AG04449 (cell line): ENCODE data around the gene FAM236D.
"Not testable (repeated sequence)": the region's sequence is repeated elsewhere in the genome, so short reads cannot be mapped to it uniquely, and the experiment has no call there.

ENCODE experiments used
- CTCF ChIA-PET: fragments of 350-600 bp; formaldehyde crosslinking; extraction: SDS; loops from one replicate; lab custom pipeline; 2021; ENCODE audit warnings: antibody characterized with exemption; lab: Yijun Ruan, JAX
- POLR2A ChIA-PET: fragments of 400-600, 350-600 bp; formaldehyde crosslinking; extraction: SDS; loops from one replicate; lab custom pipeline; 2020; ENCODE audit warnings: antibody characterized with exemption, inconsistent platforms; lab: Yijun Ruan, JAX
- DNase-seq: peaks from one replicate; pipeline ENCODE4 v3.0.0-alpha.2; 2010; ENCODE audit warnings: low read depth, low spot score
- H3K4me3 ChIP-seq: 2 replicates; pipeline ENCODE4 v1.5.1; 2011; ENCODE audit warnings: low read depth, mild to moderate bottlenecking, control low read depth, low read length

Gene FAM236D

DNA sequence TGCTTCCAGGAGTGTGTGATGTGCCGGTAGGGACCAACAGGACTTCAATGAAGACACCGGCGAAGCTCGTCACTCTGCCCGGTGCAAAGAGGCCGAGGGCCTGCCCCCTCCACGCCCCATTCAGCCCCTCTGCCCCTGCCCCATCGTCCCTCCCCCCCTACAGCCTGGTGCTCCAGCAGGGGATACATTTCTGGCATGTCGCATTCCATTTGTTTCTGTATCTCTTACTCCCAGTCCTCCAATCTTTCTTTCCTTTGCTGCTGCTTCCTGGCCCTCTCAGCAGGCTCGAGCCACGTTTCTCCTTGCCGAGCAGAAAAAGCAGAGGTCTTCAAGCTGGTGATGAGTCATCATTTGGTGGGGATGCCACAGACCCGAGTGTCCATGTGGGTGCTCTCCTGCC lies at the start of gene FAM236D:
Gene FAM236D (minus strand): TSS at position 101 of the 400 bp plus-strand sequence. CDS start 100 bp downstream, at position 1.
- CTCF ChIA-PET, H3K4me3 ChIP-seq, DNase-seq, POLR2A ChIA-PET: not testable (repeated sequence)

DNA sequence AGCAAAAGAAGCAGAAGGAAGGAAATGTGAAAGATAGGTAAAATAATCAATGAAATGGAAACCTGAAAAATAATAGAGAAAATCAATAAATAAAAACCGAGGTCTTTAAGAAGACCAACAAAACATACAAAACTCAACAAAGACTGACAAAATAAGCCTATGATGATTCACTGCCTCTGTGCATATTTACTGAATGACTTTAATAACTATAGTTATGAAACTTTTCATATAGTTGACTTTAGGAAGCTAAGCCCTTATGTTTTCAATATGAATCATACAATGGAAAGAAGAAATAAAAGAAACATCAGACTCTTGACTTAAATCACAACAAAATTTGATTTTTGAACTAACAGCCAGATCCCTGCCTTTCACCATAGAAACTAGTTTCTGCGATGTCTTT lies 29.5 kb upstream of the FAM236D start:
- CTCF ChIA-PET, H3K4me3 ChIP-seq, DNase-seq, POLR2A ChIA-PET: not testable (repeated sequence)

- POLR2A ChIA-PET, DNase-seq, CTCF ChIA-PET, H3K4me3 ChIP-seq: not testable (repeated sequence)
Observed at GRCh38 chrX:72830701-72831100, 22.7 kb upstream of the FAM236D start.

DNA sequence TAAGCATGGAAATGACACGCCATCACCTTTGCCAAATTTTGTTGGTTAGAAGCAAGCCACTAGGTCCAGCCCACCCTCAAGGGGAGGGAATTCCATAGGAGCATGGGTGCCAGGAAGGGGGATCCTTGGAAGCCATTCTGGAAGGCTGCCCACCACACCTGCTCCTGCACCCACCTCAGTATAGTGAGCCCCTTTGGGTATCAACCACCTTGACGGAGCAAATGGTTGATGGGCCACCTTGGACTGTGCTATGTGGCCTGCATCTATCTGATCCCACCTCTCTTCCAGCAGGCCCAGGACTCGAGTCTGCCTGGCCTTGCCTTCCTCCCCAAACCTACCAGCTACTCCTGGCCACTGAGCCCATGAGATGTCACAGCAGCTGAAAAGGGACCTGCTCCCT lies 17.6 kb downstream of the FAM236D start:
- DNase-seq, H3K4me3 ChIP-seq, CTCF ChIA-PET, POLR2A ChIA-PET: not testable (repeated sequence)

- DNase-seq, H3K4me3 ChIP-seq, POLR2A ChIA-PET, CTCF ChIA-PET: not testable (repeated sequence)
Observed at GRCh38 chrX:72788142-72788541, 19.9 kb downstream of the FAM236D start.

GRCh38 chrX:72783964-72784363 lies 24.0 kb downstream of the FAM236D start:
- H3K4me3 ChIP-seq, POLR2A ChIA-PET, DNase-seq, CTCF ChIA-PET: not testable (repeated sequence)

GRCh38 chrX:72783365-72783936 lies 24.6 kb downstream of the FAM236D start:
- H3K4me3 ChIP-seq, DNase-seq, CTCF ChIA-PET, POLR2A ChIA-PET: not testable (repeated sequence)

- H3K4me3 ChIP-seq, POLR2A ChIA-PET, DNase-seq, CTCF ChIA-PET: not testable (repeated sequence)
Observed at GRCh38 chrX:72782560-72782959, 25.4 kb downstream of the FAM236D start, which contains the start of gene FAM236B. Gene FAM236B (minus strand): TSS chrX:72782660. CDS start chrX:72782560, 100 bp downstream.

GRCh38 chrX:72778146-72778545 lies 29.9 kb downstream of the FAM236D start:
- DNase-seq, H3K4me3 ChIP-seq, POLR2A ChIA-PET, CTCF ChIA-PET: not testable (repeated sequence)

- H3K4me3 ChIP-seq, POLR2A ChIA-PET, DNase-seq, CTCF ChIA-PET: not testable (repeated sequence)
Observed at GRCh38 chrX:72777467-72777790, 30.6 kb downstream of the FAM236D start.

DNA sequence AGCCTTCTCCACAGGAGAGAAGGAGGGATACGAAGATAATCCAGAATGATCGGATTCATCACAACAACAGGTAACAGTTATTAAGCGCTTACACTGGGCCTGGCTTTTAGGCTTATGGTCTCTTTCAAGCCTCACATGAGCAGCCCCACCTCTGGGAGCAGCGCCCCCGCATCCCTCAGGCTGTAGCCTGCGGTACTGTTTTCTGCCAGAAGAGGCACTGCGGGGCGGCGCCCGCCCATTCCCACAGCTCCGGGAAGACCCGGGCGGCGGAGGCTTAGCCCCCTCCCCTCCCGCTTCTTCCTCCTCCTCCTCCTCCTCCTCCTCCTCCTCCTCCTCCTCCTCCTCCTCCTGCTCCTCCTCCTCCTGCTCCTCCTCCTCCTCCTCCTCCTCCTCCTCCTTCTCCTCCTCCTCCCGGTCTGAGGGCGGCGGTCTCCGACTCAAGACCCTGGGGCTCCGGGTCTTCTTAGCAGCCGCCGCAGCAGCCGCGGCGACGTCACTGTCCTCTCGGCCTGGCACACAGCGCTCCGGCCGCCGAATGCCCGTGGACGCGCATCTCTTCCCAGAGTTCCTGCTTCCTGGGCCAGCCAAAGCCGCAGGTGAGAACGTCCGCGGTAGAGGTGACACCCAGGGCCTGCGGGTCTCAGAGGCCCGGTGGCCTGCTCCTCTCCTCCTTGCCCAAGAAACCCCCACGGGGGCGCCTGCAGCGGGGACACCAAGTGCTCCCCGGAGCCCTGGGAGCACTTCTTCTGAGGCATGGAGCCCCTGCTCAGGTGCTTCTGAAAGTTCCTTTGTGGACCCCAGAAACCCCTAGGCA lies 31.1 kb downstream of the FAM236D start, which contains the start of gene DMRTC1B:
Gene DMRTC1B (plus strand): TSS at position 238 of the 814 bp plus-strand sequence. CDS start 68,246 bp downstream, outside the sequence.
- CTCF ChIA-PET, POLR2A ChIA-PET, H3K4me3 ChIP-seq, DNase-seq: not testable (repeated sequence)

DNA sequence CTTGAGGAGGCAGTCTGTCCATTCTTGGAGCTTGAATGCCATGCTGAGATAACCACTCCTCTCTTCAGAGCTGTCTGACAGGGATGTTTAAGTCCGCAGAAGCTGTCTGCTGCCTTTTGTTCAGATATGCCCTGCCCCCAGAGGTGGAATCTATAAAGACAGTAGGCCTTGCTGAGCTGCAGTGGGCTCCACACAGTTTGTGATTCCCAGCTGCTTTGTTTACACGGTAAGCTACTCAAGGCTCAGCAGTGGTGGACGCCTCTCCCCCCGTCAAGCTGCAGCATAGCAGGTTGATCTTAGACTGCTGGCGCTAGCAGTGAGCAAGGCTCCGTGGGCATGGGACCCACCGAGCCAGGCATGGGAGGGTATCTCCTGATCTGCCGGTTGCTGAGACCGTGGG lies 47.6 kb downstream of the FAM236D start:
- POLR2A ChIA-PET, DNase-seq, H3K4me3 ChIP-seq, CTCF ChIA-PET: not testable (repeated sequence)
